NCI-H226 (cell line): Measurements from ENCODE around the gene ST8SIA2.

Source experiments
- DNase-seq: peaks from one replicate; pipeline ENCODE4 v3.0.0-alpha.2; 2015

Gene ST8SIA2

DNA sequence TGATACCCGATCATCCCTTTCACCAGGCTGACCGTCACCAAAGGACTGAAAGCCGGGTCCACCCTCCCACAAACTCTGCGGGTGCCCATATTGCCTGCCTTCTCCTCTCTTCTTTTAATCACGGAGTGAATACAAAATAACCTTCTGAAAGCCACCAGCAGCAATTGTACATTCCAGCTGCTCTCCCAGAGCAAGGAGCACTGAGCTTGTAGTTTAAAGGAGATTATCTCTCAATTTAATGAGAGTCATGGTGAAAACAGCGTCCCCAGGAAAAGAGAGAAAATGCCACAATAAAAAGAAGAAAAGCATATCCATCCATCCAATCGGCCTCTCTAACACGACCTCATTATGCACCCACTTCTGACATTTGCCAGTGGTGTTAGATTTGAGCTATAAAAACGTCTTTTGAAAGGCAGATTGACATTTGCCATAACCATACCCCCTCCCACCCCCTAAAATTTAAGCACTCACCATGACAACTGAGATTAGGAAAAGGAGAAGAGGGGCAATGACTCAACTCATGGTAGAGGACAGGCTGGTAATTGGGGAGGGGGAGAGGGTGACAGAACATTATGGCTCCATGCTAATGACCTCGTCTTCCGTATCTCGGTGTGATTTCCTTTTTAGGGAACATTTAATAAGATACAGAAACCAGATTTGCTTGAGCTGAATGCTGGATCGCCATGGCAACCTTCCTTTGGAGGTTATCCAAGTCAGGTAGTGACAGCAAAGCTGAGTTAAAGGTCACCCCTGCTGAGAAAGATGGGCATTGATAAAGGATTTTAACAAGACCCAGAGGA, 106.2 kb downstream of the ST8SIA2 start:
- no peak for DNase-seq

DNA sequence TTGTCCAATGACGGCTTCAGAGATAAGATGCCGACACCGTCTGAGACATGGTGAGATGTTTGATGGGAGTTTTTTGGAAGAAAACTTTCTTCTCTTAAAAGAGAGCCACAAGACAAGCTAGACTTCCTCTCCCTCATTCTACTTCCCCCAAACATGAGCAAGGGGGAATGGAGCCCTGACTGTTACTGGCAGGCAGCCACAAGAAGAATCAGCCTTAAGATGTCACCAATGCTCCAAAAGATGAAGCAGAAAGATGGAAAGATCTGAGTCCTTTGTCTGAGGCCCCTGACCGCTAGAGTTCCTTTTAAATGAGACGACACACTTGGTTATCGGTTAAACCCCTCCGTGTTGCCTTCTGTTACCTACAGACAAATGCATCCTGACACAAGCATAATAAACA, 108.7 kb downstream of the ST8SIA2 start:
- no peak for DNase-seq

GRCh38 chr15:92502930-92503857, 109.5 kb downstream of the ST8SIA2 start:
- no peak for DNase-seq

DNA sequence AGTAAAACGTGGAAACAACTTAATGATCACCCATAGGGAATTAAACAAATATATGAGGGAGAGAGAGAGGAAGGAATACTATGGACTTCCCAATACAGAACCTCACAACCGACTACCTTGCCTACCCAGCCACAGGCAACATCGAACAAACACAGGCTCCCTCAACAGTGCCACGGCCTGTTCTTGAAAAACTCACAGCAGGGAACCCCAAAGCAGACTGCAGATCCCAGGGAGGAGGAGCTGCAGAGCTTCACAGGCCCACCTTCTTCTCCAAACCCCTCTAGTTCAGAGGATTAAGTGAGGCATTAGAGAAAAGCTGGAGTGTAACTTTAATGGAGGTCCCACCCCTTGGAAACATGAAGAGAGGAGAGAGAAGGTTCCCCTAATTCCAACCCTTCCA, 110.2 kb downstream of the ST8SIA2 start:
- no peak for DNase-seq

DNA sequence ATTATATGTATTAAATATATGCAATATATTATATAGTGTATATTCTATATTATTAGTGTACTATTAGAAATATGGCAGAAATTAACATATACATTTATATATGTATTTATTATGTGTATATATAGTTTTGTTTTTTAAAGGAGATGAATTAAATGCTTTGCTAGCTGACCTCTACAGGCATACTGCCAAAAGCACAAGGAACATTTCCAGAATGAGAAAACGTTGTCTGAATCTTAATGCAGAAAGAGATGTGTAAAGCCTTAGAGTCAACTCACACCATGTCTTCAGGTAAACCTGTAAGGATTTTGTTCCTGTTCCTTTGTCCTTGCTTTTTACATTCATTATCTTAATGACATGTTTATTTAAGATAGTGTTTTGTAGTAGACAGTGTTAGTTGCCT, 111.9 kb downstream of the ST8SIA2 start:
- DNase-seq = no peak

DNA sequence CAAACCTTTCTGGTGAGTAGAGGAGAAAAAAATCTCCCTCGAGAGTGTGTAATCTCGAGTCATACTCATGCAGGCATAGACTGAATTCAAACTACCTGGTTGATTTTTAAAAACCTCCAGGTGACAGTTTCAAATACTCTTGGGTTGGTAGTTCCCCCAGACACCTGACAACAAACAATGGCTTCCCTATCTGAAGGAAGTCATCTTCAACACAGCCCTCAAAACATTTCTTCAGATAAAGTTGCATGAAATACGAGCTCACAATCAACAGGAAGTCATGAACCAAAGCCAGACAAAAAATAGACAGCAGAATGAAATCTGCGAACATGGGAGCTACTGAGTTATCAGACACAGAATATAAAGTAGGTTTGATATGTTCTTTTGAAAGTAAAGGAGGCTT, 112.8 kb downstream of the ST8SIA2 start:
- no peak for DNase-seq

GRCh38 chr15:92510163-92510882, 116.6 kb downstream of the ST8SIA2 start:
- no peak for DNase-seq
